GM21423 (cell line): ENCODE measurements around the gene TEKT3.

ENCODE experiments used
- ATAC-seq: cut with Tn5 transposase; IDR thresholded peaks from one replicate; pipeline ENCODE4 v1.9.1; 2021; ENCODE audit warnings: mild to moderate bottlenecking, moderate library complexity; ENCODE audit not compliant: unreplicated experiment

Gene TEKT3

GRCh38 chr17:15267996-15268395 is 73.4 kb downstream of the TEKT3 start:
- ATAC-seq, result no peak

- ATAC-seq, result no peak
Measured at GRCh38 chr17:15266325-15267125, 74.9 kb downstream of the TEKT3 start.

- ATAC-seq, result no peak
Measured at GRCh38 chr17:15265131-15265530, 76.3 kb downstream of the TEKT3 start, which contains the start of gene PMP22. Gene PMP22 (minus strand): TSS chr17:15265326. CDS start chr17:15260727, 4,599 bp downstream.

- no peak for ATAC-seq
Measured at GRCh38 chr17:15264542-15264941, 76.9 kb downstream of the TEKT3 start.

GRCh38 chr17:15263680-15264079 is 77.7 kb downstream of the TEKT3 start:
- ATAC-seq, result no peak

- no peak for ATAC-seq
Measured at GRCh38 chr17:15263206-15263579, 78.2 kb downstream of the TEKT3 start.

GRCh38 chr17:15262291-15263205 is 78.8 kb downstream of the TEKT3 start:
- no peak for ATAC-seq

GRCh38 chr17:15261802-15262290 is 79.6 kb downstream of the TEKT3 start:
- no peak for ATAC-seq

GRCh38 chr17:15261258-15261801 is 80.1 kb downstream of the TEKT3 start:
- ATAC-seq, result no peak

GRCh38 chr17:15260376-15261257 is 80.8 kb downstream of the TEKT3 start:
- ATAC-seq, result peak; percentile 51

GRCh38 chr17:15257796-15258512 is 83.4 kb downstream of the TEKT3 start:
- no peak for ATAC-seq

- ATAC-seq, result peak; percentile 87
Measured at GRCh38 chr17:15257258-15257788, 84.1 kb downstream of the TEKT3 start.

- ATAC-seq, result no peak
Measured at GRCh38 chr17:15256689-15257088, 84.7 kb downstream of the TEKT3 start.

- ATAC-seq, result no peak
Measured at GRCh38 chr17:15255713-15256454, 85.5 kb downstream of the TEKT3 start.
